MM.1S (cell line): ENCODE results near the gene CD82.

ENCODE experiments used
- DNase-seq: peaks from one replicate; pipeline ENCODE4 v3.0.0-alpha.2; 2015
- H2AFZ ChIP-seq: fragments of 300-600 bp; sonication (generic); 2 replicates; pipeline ENCODE4 v1.6.0; 2016; ENCODE audit warnings: antibody characterized with exemption, low read length
- H3F3A ChIP-seq: fragments of 300-600 bp; sonication (generic); 2 replicates; pipeline ENCODE4 v1.6.1; 2016; ENCODE audit warnings: mild to moderate bottlenecking, antibody characterized with exemption, low read length, moderate library complexity, mixed read lengths; ENCODE audit not compliant: insufficient read depth
- H3K27ac ChIP-seq: fragments of 300-600 bp; sonication (generic); 2 replicates; pipeline ENCODE4 v1.5.1; 2016; ENCODE audit warnings: mild to moderate bottlenecking, low read length
- H3K27me3 ChIP-seq: fragments of 300-600 bp; sonication (generic); replicated peaks from 2 replicates; pipeline ENCODE4 v1.6.0; 2016; ENCODE audit warnings: low read length; ENCODE audit not compliant: insufficient read depth
- H3K36me3 ChIP-seq: fragments of 300-600 bp; sonication (generic); replicated peaks from 2 replicates; pipeline ENCODE4 v1.6.1; 2016; ENCODE audit warnings: mild to moderate bottlenecking, low read length, mixed read lengths; ENCODE audit not compliant: insufficient read depth
- H3K4me1 ChIP-seq: fragments of 300-600 bp; sonication (generic); 2 replicates; pipeline ENCODE4 v1.6.1; 2016; ENCODE audit warnings: low read length, mixed read lengths
- H3K4me2 ChIP-seq: fragments of 300-600 bp; sonication (generic); 2 replicates; pipeline ENCODE4 v1.6.0; 2016; ENCODE audit warnings: low read depth, low read length
- H3K4me3 ChIP-seq: fragments of 300-600 bp; sonication (generic); 2 replicates; pipeline ENCODE4 v1.5.1; 2016; ENCODE audit warnings: low read length, mixed read lengths
- H3K79me2 ChIP-seq: fragments of 300-600 bp; sonication (generic); 2 replicates; pipeline ENCODE4 v1.6.1; 2016; ENCODE audit warnings: mixed run types, low read length, mixed read lengths
- H3K9ac ChIP-seq: fragments of 300-600 bp; sonication (generic); 2 replicates; pipeline ENCODE4 v1.6.1; 2016; ENCODE audit warnings: low read length, mixed read lengths
- H3K9me2 ChIP-seq: fragments of 300-600 bp; sonication (generic); replicated peaks from 2 replicates; pipeline ENCODE4 v1.6.1; 2016; ENCODE audit warnings: mild to moderate bottlenecking, low read length, mixed read lengths; ENCODE audit not compliant: insufficient read depth
- H3K9me3 ChIP-seq: fragments of 300-600 bp; sonication (generic); replicated peaks from 2 replicates; pipeline ENCODE4 v1.6.1; 2016; ENCODE audit warnings: mild to moderate bottlenecking, low read length, mixed read lengths; ENCODE audit not compliant: insufficient read depth
- H4K20me1 ChIP-seq: fragments of 300-600 bp; sonication (generic); 2 replicates; pipeline ENCODE4 v1.6.1; 2016; ENCODE audit warnings: mild to moderate bottlenecking, low read length, moderate library complexity, mixed read lengths; ENCODE audit not compliant: insufficient read depth
- CTCF ChIP-seq: fragments of 300-600 bp; sonication (generic); IDR thresholded peaks from 2 replicates; pipeline ENCODE4 v1.5.1; 2016; ENCODE audit warnings: antibody characterized with exemption, low read length, mixed read lengths
- EZH2 ChIP-seq: fragments of 300-600 bp; sonication (generic); optimal IDR thresholded peaks from 2 replicates; pipeline ENCODE3; 2017; ENCODE audit warnings: low read depth, mild to moderate bottlenecking, antibody characterized with exemption, low read length, mixed read lengths
- EZH2phosphoT487 ChIP-seq: fragments of 300-600 bp; sonication (generic); IDR thresholded peaks from 2 replicates; pipeline ENCODE4 v1.6.1; 2018; ENCODE audit warnings: antibody characterized with exemption, low read length

CD82 gene

GRCh38 chr11:44561964-44562734 lies 3.3 kb upstream of the CD82 start:
- Histone ChIP-seq H4K20me1 (no peaks in the 10 kb centered on the region), H3K4me2 (no peak overlapping the region), H2AFZ (no peak overlapping the region), H3K9me3 (no peaks in the 10 kb centered on the region), H3K4me3 (no peak overlapping the region), H3K9me2 (no peaks in the 10 kb centered on the region), H3F3A (peaks cover 9% of the 10 kb centered on the region; the same call in 1 of the 2 replicates), H3K79me2 (peaks cover 16% of the 10 kb centered on the region), H3K36me3 (no peaks in the 10 kb centered on the region), H3K9ac (no peak overlapping the region), H3K27me3 (no peaks in the 10 kb centered on the region), H3K27ac (no peak overlapping the region), H3K4me1 (peaks cover 39% of the 10 kb centered on the region)
- DNase-seq = no peak
- TF ChIP-seq EZH2 (no peak), EZH2phosphoT487 (no peak), CTCF (no peak)

DNA sequence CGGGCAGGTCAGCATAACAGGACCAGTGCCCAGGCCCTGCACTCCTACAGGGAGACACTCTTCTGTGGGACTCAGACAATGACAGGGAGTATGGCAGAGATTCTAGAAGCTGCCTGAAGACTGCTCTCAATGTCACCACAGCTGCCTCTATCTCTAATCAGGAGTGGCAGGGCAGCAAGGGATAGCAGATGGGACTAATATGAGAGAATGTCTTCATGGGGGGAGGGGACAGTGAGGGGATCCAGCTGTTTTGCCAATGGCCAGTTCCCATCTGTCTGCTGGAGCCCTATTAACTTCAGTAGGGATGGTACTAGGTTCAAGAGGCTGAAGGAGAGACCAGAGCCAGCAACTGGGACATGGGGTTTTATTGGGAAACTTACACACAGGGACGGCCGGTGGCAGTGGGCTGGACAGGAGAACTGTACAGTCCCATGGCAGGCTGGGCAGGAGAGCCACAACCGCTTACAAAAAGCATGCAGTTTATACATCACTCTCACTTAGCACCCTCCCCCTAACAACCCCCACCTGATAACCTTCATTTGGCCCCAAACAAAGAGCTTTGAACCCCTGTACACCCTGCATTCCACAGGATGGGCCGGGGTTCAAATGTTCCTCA lies 2.5 kb upstream of the CD82 start:
- H2AFZ ChIP-seq = no peak overlapping the region
- no peak for TF ChIP-seq EZH2phosphoT487
- TF ChIP-seq CTCF = no peak
- TF ChIP-seq EZH2 = no peak

DNA sequence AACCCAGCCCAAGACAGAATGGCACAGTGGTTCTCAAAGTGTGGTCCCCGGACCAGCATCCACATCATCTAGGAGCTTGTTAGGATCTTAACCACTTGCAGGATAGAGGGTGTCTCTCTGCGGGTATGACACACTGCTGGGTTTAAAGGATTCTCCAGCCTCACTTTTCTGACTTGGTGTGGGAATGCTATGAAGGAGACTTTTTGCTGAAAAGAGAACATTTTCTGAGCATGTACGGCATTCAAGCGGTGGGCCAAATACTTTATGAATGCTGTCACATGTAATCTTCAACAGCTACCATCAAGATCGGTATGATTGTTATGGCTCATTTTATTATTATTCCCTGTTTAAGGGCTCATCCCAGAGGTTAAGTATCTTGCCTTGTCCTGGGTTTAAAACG lies 1.8 kb upstream of the CD82 start:
- peaks cover 30% of the 10 kb centered on the region for H3K79me2 ChIP-seq
- no peaks in the 10 kb centered on the region for H3K9me2 ChIP-seq
- no peak overlapping the region for H3K4me2 ChIP-seq
- peaks cover 51% of the 10 kb centered on the region for H3K4me1 ChIP-seq
- TF ChIP-seq CTCF (no peak), EZH2phosphoT487 (no peak), EZH2 (no peak)
- H3K27ac ChIP-seq = no peak overlapping the region
- peaks cover 20% of the 10 kb centered on the region for H3F3A ChIP-seq
- no peak overlapping the region for H3K9ac ChIP-seq
- no peaks in the 10 kb centered on the region for H4K20me1 ChIP-seq
- no peaks in the 10 kb centered on the region for H3K9me3 ChIP-seq
- no peak overlapping the region for H2AFZ ChIP-seq
- no peaks in the 10 kb centered on the region for H3K27me3 ChIP-seq
- no peaks in the 10 kb centered on the region for H3K36me3 ChIP-seq
- no peak for DNase-seq
- H3K4me3 ChIP-seq = no peak overlapping the region

More for the DNA sequence above, 2.5 kb upstream of the CD82 start:
- H3K9me3 ChIP-seq = no peaks in the 10 kb centered on the region
- H3K4me3 ChIP-seq = no peak overlapping the region
- H3K4me2 ChIP-seq = no peak overlapping the region
- H3F3A ChIP-seq = peaks cover 12% of the 10 kb centered on the region; the same call in 1 of the 2 replicates
- H3K4me1 ChIP-seq = peaks cover 44% of the 10 kb centered on the region
- no peaks in the 10 kb centered on the region for H3K9me2 ChIP-seq
- DNase-seq = no peak
- H3K79me2 ChIP-seq = peaks cover 24% of the 10 kb centered on the region
- H3K9ac ChIP-seq = no peak overlapping the region
- no peaks in the 10 kb centered on the region for H3K36me3 ChIP-seq
- H3K27me3 ChIP-seq = no peaks in the 10 kb centered on the region
- H3K27ac ChIP-seq = no peak overlapping the region
- no peaks in the 10 kb centered on the region for H4K20me1 ChIP-seq
